K562 (cell line): ENCODE measurements around the gene SLC23A2.

Source experiments
- HINFP ChIP-seq: fragments of 450-650 bp; conservative IDR thresholded peaks from 2 replicates; pipeline ENCODE4 v1.6.1; 2016; ENCODE audit warnings: missing genetic modification characterization, low read depth, mild to moderate bottlenecking, control low read depth, missing compliant biosample characterization
- POU5F1 ChIP-seq: fragments of 150-350 bp; IDR thresholded peaks from 2 replicates; pipeline ENCODE4 v1.6.1; 2014; ENCODE audit warnings: borderline replicate concordance, low read length, low read depth, mild to moderate bottlenecking; ENCODE audit not compliant: partially characterized antibody
- SRF ChIP-seq, 2 experiments: fragments of 250-450, 450-650 bp in 1 of 2; sonication (Bioruptor Pico) in 1 of 2; sonication (generic) in 1 of 2; formaldehyde crosslinking; IDR thresholded peaks; 2 replicates each; pipeline versions ENCODE4 v1.5.0 to v1.5.1; 2020 to 2022; ENCODE audit warnings: mild to moderate bottlenecking in 1 of 2, missing genetic modification reagents in 1 of 2
- TF ChIP-seq, protein P1 (sequence below), 3 experiments: IDR thresholded peaks in 2 of 3; conservative IDR thresholded peaks in 1 of 3; 2 replicates each; pipeline ENCODE4 v1.5.1; 2011 to 2012; ENCODE audit warnings: low read length in 3 of 3, mild to moderate bottlenecking in 3 of 3, control low read depth in 2 of 3, improper control_type of control experiment in 1 of 3, inconsistent platforms in 1 of 3, low read depth in 1 of 3, mixed read lengths in 1 of 3, moderate library complexity in 1 of 3; ENCODE audit not compliant: insufficient read depth in 2 of 3
- TF ChIP-seq, protein P2 (sequence below): sonication (generic); formaldehyde crosslinking; IDR thresholded peaks from 2 replicates; pipeline ENCODE4 v1.8.0; 2022; ENCODE audit warnings: mild to moderate bottlenecking, low read depth, missing genetic modification reagents

DNA sequence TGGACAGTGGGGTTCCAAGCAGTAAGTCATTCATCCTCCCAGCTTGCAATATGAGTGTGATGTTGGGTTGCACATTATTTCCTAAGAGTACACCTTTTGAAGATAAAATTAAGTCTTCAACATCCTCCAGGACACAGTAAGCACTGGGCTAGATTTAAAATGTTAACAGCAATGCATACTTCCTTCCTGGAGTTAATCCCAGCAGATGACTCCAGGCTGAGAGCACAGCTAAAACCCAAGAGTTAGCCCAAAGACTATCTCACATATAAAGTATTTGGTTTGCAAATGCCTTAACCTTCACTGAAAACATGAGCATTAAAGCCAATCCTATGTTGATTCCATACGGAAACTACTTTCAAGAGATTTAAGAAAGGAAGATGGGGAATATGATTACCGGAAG, 69.2 kb downstream of the SLC23A2 start:
- TF ChIP-seq, protein P1, sequence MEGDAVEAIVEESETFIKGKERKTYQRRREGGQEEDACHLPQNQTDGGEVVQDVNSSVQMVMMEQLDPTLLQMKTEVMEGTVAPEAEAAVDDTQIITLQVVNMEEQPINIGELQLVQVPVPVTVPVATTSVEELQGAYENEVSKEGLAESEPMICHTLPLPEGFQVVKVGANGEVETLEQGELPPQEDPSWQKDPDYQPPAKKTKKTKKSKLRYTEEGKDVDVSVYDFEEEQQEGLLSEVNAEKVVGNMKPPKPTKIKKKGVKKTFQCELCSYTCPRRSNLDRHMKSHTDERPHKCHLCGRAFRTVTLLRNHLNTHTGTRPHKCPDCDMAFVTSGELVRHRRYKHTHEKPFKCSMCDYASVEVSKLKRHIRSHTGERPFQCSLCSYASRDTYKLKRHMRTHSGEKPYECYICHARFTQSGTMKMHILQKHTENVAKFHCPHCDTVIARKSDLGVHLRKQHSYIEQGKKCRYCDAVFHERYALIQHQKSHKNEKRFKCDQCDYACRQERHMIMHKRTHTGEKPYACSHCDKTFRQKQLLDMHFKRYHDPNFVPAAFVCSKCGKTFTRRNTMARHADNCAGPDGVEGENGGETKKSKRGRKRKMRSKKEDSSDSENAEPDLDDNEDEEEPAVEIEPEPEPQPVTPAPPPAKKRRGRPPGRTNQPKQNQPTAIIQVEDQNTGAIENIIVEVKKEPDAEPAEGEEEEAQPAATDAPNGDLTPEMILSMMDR (IDR thresholded peaks at IDR 0.05 in 2 of 3, conservative IDR thresholded peaks at IDR 0.05 in 1 of 3; ENCODE audit: insufficient read depth in 2 of 3, low read depth in 1 of 3, low read length in 3 of 3): no peak
- no peak for TF ChIP-seq POU5F1
- no peak for TF ChIP-seq HINFP (tag)
- TF ChIP-seq SRF (CRISPR knock-in tag; IDR thresholded peaks at IDR 0.05): no peak
- TF ChIP-seq, protein P2, sequence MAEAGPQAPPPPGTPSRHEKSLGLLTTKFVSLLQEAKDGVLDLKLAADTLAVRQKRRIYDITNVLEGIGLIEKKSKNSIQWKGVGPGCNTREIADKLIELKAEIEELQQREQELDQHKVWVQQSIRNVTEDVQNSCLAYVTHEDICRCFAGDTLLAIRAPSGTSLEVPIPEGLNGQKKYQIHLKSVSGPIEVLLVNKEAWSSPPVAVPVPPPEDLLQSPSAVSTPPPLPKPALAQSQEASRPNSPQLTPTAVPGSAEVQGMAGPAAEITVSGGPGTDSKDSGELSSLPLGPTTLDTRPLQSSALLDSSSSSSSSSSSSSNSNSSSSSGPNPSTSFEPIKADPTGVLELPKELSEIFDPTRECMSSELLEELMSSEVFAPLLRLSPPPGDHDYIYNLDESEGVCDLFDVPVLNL (CRISPR knock-in tag): no peak
